ENCODE data around the gene TFAM.

Gene TFAM

GRCh38 chr10:58433066-58433465 is 47.9 kb downstream of the TFAM start:
- no peak for DNase-seq (ENCODE audit: low spot score)

- no peak for DNase-seq (ENCODE audit: low spot score)
Observed at GRCh38 chr10:58433571-58433970, 48.4 kb downstream of the TFAM start.

- no peak for DNase-seq (ENCODE audit: low spot score)
Observed at GRCh38 chr10:58435297-58435985, 50.2 kb downstream of the TFAM start.

- no peak for DNase-seq (ENCODE audit: low spot score)
Observed at GRCh38 chr10:58436071-58436470, 50.9 kb downstream of the TFAM start.

GRCh38 chr10:58438340-58438871 is 53.2 kb downstream of the TFAM start:
- no peak for DNase-seq (ENCODE audit: low spot score)

GRCh38 chr10:58438986-58439385 is 53.8 kb downstream of the TFAM start:
- no peak for DNase-seq (ENCODE audit: low spot score)

- DNase-seq (ENCODE audit: low spot score), result no peak
Observed at GRCh38 chr10:58439632-58440364, 54.6 kb downstream of the TFAM start.

GRCh38 chr10:58440484-58440883 is 55.3 kb downstream of the TFAM start:
- DNase-seq (ENCODE audit: low spot score), result no peak

- DNase-seq (ENCODE audit: low spot score), result no peak
Observed at GRCh38 chr10:58444321-58444720, 59.1 kb downstream of the TFAM start.

- DNase-seq (ENCODE audit: low spot score), result no peak
Observed at GRCh38 chr10:58444876-58445275, 59.7 kb downstream of the TFAM start.

GRCh38 chr10:58448121-58448935 is 63.1 kb downstream of the TFAM start:
- DNase-seq (ENCODE audit: low spot score), result no peak

Data from globus pallidus (tissue), 1 donor.